Left cardiac atrium (tissue), 4 donors: ENCODE data around the gene ZNF316. TPM values are rescaled to one million over a fixed set of nuclear protein-coding genes. Genes with fewer than 3 reads are reported as not detected.
"Not testable (repeated sequence)": the region's sequence is repeated elsewhere in the genome, so short reads cannot be mapped to it uniquely, and the experiment has no call there.

Experiments
- ATAC-seq, 2 donors: fragments of 200-7000 bp; cut with Tn5 transposase; one replicate each; pipeline ENCODE4 v1.9.1; 2020; ENCODE audit warnings: mild to moderate bottlenecking in 2 of 2, moderate library complexity in 2 of 2
- DNase-seq: peaks from one replicate; pipeline ENCODE4 v3.0.0-alpha.2; 2020
- intact Hi-C, 2 donors: fragments of 100-400 bp; cut with DNase I; formaldehyde crosslinking; loops; one replicate each; pipeline versions ENCODE4 v1.14.1 to v1.15.1; 2022 to 2023
- total RNA-seq, 2 donors: library from RNA; stranded (reverse); fragmentation: NEBNext Ultra II Directional; extraction: Animal tissue kit (Norgen Biotek cat#: 25700); gene quantifications; one replicate each; pipeline ENCODE4 v1.2.1, GENCODE V29; 2021
- donor health status: DM: no; HTN: yes; CAD: no.
- donor health status: DM: no; HTN: yes; CAD: no; lungs with severe emphysema.
- donor health status: DM: yes; HTN: yes; CAD: no.
- donor health status: Dilated cardiomyopathy.

The ZNF316 gene
- total RNA-seq, 2 donors from 2014 or later: 16.7 to 18.3 TPM

GRCh38 chr7:6655636-6656385, 18.7 kb downstream of the ZNF316 start:
- no peak for ATAC-seq
- intact Hi-C loops: no loop called here
- no peak for DNase-seq

DNA sequence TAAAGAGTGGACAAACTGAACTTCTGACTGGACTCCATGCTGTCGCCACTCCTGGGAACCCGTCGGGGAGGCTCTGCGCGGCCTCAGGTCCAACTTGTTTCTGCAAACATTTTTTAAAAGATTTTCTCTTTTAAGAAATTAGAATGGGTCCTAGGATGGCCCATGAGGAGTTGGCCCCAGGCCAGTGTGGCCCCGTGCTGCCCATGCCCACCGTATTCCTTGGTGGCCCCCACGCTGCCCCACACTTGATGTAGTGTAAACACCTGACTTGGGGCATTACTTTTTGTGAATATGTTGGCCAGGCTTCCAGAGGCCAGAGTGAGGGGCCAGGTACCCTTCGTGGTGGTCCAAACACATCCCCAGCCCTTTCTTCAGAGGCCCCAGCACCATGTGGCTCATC, 19.3 kb downstream of the ZNF316 start:
- intact Hi-C loops: no loop called here
- no peak for DNase-seq
- ATAC-seq: no peak

GRCh38 chr7:6658618-6659345, 21.7 kb downstream of the ZNF316 start:
- intact Hi-C loops: no loop called here
- ATAC-seq (no peak), DNase-seq (no peak)

- intact Hi-C loops, ATAC-seq, DNase-seq: not testable (repeated sequence)
Measured at GRCh38 chr7:6670851-6671250, 33.7 kb downstream of the ZNF316 start.

GRCh38 chr7:6675807-6676405, 38.8 kb downstream of the ZNF316 start:
- DNase-seq (no peak), ATAC-seq (no peak)
- intact Hi-C loops: no loop called here

DNA sequence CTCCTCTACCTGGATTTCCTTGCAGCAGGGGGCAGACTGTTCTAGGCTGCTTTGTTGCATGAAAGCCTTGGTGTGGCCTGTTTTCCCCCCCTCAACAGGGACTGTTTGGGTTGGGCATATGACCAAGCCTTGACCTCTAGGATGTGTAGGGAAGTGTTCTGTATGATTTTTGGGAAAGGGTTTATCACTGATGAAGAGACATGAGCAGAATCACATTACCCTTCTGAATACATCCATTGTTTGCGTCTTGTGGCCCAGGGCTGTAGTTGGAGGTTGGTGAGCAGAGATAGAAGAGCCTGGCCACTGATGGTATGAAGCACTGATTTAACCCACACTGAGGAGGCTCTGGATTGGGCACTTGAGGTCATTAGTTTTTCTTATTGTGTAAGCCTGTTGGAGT, 43.0 kb downstream of the ZNF316 start:
- ATAC-seq (no peak), DNase-seq (no peak)
- intact Hi-C loops: no loop called here

DNA sequence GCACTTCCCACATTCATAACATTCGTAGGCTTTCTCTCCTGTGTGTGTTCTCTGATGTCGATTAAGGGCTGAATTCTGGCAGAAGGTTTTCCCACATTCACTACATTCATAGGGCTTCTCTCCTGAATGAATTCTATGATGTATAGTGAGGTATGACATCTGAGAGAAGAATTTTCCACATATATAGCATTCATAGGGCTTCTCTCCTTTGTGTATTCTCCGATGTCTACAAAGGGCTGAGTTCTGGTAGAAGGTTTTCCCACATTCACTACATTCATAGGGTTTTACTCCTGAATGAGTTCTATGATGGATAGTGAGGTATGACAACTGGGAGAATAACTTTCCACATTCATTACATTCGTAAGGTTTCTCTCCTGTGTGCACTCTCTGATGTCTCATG, 54.0 kb downstream of the ZNF316 start:
- DNase-seq: no peak
- no peak for ATAC-seq
- intact Hi-C loops: no loop called here

DNA sequence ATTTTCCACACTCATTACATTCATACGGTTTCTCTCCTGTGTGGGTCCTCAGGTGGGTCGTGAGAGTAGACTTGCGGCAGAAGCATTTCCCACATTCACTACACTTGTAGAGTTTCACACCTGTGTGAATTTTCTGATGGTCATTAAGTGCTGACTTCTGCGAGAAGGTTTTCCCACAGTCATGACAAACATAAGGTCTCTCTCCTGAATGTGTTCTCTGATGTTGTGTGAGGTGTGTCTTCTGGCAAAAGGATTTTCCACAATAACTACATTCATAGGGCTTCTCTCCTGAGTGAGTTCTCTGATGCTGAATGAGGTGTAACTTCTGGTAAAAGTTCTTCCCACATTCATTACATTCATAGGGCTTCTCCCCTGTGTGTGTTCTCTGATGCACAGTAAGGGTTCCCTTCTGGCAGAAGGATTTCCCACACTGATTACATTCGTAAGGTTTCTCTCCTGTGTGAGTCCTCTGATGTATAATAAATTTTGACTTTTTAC, 54.5 kb downstream of the ZNF316 start:
- intact Hi-C loops: no loop called here
- DNase-seq (no peak), ATAC-seq (no peak)

GRCh38 chr7:6700793-6701192, 63.7 kb downstream of the ZNF316 start:
- no peak for DNase-seq
- intact Hi-C loops: no loop called here
- ATAC-seq: no peak

DNA sequence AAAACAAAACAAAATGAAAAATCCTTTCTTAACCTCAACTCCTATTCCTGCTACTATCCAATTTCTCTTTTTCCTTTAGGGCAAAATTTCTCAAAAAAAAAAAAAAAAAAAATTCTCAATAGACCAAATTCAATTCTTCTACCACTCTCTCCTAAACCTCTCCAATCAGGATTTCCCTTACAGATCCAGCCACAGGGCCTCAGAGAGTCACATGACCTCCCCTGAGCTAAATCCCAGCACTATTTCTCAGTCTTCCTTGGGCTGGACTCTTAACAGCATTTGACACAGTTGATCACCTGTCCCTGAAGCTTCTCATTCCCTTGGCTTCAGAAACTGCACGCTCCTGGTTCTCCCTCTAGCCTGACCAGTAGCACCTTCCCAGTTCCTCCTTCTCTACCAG, 64.7 kb downstream of the ZNF316 start:
- intact Hi-C loops: no loop called here
- ATAC-seq: no peak
- DNase-seq: no peak

Other genes starting within 250 kb of the ZNF316 start
- 10 to 100 TPM in 1 of 2 donors, 1 to 10 TPM in 1; 8.6 to 11.9 TPM for gene DAGLB, start 189.4 kb upstream of the ZNF316 start, total RNA-seq
- 100 to 1,000 TPM in 1 of 2 donors, 10 to 100 TPM in 1; 90.8 to 122 TPM for gene KDELR2, start 153.2 kb upstream of the ZNF316 start, total RNA-seq
- under 1 TPM in 1 of 2 donors, not detected in 1; 0.08 TPM for gene GRID2IP, start 85.9 kb upstream of the ZNF316 start, total RNA-seq
- gene ZDHHC4, start 59.9 kb upstream of the ZNF316 start, total RNA-seq: 10 to 100 TPM; 36.5 to 43.0 TPM
- 10 to 100 TPM; 15.1 to 17.8 TPM for gene INTS15, start 47.3 kb upstream of the ZNF316 start, total RNA-seq
- gene ZNF853, start 21.7 kb upstream of the ZNF316 start, total RNA-seq: 10 to 100 TPM; 12.6 to 12.8 TPM
- gene ZNF12, start 69.6 kb downstream of the ZNF316 start, total RNA-seq: 10 to 100 TPM; 13.6 to 25.5 TPM
- gene RSPH10B2, start 116.8 kb downstream of the ZNF316 start, total RNA-seq: not detected
- gene CCZ1B, start 189.0 kb downstream of the ZNF316 start, total RNA-seq: 10 to 100 TPM; 27.2 to 41.2 TPM